ENCODE data around the gene ZC3HAV1. TPM values are rescaled to one million over a fixed set of nuclear protein-coding genes. Genes with fewer than 3 reads are reported as not detected.

The ZC3HAV1 gene
- total and polyA plus RNA-seq, 2 experiments from 2014 or later, result 24.8 to 56.8 TPM

- no peak for TF ChIP-seq NANOG (IDR thresholded peaks at IDR 0.05; ENCODE audit: borderline replicate concordance)
- no peak for TF ChIP-seq EZH2 (IDR thresholded peaks at IDR 0.05; ENCODE audit: low read depth, unreplicated experiment)
- TF ChIP-seq ZNF114 (CRISPR knock-in tag; IDR thresholded peaks at IDR 0.05), result no peak
- no peak for TF ChIP-seq CTCF (conservative IDR thresholded peaks at IDR 0.05; ENCODE audit: low read depth in 2 of 2)
- no peak for TF ChIP-seq POLR2AphosphoS5 (IDR thresholded peaks at IDR 0.05; ENCODE audit: low read depth)
- TF ChIP-seq, protein P1, sequence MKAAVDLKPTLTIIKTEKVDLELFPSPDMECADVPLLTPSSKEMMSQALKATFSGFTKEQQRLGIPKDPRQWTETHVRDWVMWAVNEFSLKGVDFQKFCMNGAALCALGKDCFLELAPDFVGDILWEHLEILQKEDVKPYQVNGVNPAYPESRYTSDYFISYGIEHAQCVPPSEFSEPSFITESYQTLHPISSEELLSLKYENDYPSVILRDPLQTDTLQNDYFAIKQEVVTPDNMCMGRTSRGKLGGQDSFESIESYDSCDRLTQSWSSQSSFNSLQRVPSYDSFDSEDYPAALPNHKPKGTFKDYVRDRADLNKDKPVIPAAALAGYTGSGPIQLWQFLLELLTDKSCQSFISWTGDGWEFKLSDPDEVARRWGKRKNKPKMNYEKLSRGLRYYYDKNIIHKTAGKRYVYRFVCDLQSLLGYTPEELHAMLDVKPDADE (IDR thresholded peaks at IDR 0.05), result no peak
- no peak for TF ChIP-seq STAT1 (IDR thresholded peaks at IDR 0.05; ENCODE audit: unreplicated experiment)
- TF ChIP-seq, protein P2, sequence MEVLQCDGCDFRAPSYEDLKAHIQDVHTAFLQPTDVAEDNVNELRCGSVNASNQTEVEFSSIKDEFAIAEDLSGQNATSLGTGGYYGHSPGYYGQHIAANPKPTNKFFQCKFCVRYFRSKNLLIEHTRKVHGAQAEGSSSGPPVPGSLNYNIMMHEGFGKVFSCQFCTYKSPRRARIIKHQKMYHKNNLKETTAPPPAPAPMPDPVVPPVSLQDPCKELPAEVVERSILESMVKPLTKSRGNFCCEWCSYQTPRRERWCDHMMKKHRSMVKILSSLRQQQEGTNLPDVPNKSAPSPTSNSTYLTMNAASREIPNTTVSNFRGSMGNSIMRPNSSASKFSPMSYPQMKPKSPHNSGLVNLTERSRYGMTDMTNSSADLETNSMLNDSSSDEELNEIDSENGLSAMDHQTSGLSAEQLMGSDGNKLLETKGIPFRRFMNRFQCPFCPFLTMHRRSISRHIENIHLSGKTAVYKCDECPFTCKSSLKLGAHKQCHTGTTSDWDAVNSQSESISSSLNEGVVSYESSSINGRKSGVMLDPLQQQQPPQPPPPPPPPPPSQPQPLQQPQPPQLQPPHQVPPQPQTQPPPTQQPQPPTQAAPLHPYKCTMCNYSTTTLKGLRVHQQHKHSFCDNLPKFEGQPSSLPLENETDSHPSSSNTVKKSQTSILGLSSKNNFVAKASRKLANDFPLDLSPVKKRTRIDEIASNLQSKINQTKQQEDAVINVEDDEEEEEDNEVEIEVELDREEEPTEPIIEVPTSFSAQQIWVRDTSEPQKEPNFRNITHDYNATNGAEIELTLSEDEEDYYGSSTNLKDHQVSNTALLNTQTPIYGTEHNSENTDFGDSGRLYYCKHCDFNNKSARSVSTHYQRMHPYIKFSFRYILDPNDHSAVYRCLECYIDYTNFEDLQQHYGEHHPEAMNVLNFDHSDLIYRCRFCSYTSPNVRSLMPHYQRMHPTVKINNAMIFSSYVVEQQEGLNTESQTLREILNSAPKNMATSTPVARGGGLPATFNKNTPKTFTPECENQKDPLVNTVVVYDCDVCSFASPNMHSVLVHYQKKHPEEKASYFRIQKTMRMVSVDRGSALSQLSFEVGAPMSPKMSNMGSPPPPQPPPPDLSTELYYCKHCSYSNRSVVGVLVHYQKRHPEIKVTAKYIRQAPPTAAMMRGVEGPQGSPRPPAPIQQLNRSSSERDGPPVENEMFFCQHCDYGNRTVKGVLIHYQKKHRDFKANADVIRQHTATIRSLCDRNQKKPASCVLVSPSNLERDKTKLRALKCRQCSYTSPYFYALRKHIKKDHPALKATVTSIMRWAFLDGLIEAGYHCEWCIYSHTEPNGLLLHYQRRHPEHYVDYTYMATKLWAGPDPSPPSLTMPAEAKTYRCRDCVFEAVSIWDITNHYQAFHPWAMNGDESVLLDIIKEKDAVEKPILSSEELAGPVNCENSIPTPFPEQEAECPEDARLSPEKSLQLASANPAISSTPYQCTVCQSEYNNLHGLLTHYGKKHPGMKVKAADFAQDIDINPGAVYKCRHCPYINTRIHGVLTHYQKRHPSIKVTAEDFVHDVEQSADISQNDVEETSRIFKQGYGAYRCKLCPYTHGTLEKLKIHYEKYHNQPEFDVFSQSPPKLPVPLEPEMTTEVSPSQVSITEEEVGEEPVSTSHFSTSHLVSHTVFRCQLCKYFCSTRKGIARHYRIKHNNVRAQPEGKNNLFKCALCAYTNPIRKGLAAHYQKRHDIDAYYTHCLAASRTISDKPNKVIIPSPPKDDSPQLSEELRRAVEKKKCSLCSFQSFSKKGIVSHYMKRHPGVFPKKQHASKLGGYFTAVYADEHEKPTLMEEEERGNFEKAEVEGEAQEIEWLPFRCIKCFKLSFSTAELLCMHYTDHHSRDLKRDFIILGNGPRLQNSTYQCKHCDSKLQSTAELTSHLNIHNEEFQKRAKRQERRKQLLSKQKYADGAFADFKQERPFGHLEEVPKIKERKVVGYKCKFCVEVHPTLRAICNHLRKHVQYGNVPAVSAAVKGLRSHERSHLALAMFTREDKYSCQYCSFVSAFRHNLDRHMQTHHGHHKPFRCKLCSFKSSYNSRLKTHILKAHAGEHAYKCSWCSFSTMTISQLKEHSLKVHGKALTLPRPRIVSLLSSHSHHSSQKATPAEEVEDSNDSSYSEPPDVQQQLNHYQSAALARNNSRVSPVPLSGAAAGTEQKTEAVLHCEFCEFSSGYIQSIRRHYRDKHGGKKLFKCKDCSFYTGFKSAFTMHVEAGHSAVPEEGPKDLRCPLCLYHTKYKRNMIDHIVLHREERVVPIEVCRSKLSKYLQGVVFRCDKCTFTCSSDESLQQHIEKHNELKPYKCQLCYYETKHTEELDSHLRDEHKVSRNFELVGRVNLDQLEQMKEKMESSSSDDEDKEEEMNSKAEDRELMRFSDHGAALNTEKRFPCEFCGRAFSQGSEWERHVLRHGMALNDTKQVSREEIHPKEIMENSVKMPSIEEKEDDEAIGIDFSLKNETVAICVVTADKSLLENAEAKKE (CRISPR knock-in tag; IDR thresholded peaks at IDR 0.05), result no peak
- TF ChIP-seq JUNB (IDR thresholded peaks at IDR 0.05; ENCODE audit: unreplicated experiment), result no peak
- no peak for TF ChIP-seq ZNF331 (CRISPR knock-in tag; IDR thresholded peaks at IDR 0.05; ENCODE audit: low read depth)
- TF ChIP-seq, protein P3, sequence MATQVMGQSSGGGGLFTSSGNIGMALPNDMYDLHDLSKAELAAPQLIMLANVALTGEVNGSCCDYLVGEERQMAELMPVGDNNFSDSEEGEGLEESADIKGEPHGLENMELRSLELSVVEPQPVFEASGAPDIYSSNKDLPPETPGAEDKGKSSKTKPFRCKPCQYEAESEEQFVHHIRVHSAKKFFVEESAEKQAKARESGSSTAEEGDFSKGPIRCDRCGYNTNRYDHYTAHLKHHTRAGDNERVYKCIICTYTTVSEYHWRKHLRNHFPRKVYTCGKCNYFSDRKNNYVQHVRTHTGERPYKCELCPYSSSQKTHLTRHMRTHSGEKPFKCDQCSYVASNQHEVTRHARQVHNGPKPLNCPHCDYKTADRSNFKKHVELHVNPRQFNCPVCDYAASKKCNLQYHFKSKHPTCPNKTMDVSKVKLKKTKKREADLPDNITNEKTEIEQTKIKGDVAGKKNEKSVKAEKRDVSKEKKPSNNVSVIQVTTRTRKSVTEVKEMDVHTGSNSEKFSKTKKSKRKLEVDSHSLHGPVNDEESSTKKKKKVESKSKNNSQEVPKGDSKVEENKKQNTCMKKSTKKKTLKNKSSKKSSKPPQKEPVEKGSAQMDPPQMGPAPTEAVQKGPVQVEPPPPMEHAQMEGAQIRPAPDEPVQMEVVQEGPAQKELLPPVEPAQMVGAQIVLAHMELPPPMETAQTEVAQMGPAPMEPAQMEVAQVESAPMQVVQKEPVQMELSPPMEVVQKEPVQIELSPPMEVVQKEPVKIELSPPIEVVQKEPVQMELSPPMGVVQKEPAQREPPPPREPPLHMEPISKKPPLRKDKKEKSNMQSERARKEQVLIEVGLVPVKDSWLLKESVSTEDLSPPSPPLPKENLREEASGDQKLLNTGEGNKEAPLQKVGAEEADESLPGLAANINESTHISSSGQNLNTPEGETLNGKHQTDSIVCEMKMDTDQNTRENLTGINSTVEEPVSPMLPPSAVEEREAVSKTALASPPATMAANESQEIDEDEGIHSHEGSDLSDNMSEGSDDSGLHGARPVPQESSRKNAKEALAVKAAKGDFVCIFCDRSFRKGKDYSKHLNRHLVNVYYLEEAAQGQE (IDR thresholded peaks at IDR 0.05; ENCODE audit: unreplicated experiment), result no peak
- H3K4me1 ChIP-seq (ENCODE audit: insufficient read depth), result no peaks in the 10 kb centered on the region
- H3K79me2 ChIP-seq (replicated peaks; ENCODE audit: insufficient read depth), result no peaks in the 10 kb centered on the region
- H4K20me1 ChIP-seq (replicated peaks; ENCODE audit: insufficient read depth), result no peaks in the 10 kb centered on the region
- no peak overlapping the region for H3K4me3 Mint-ChIP-seq
- no peak for DNase-seq (ENCODE audit: low spot score)
- no peak overlapping the region for H3K27ac Mint-ChIP-seq
- H3K4me2 ChIP-seq, result no peak overlapping the region
- no peak overlapping the region for H2AFZ ChIP-seq
- peaks cover 20% of the 10 kb centered on the region for H3K36me3 Mint-ChIP-seq (ENCODE audit: low read depth)
- no peak overlapping the region for H3K27ac ChIP-seq (ENCODE audit: low read depth)
- peaks cover 8% of the 10 kb centered on the region for H3K4me1 Mint-ChIP-seq
- no peaks in the 10 kb centered on the region for H3K27me3 ChIP-seq (ENCODE audit: insufficient read depth)
- H3K27me3 Mint-ChIP-seq (ENCODE audit: insufficient read depth, low read depth, poor library complexity), result no peaks in the 10 kb centered on the region
- no peak overlapping the region for H3K4me3 ChIP-seq
- H3K36me3 ChIP-seq (ENCODE audit: insufficient read depth), result peaks cover 15% of the 10 kb centered on the region
- H3F3A ChIP-seq (replicated peaks; ENCODE audit: low read depth), result no peaks in the 10 kb centered on the region
- no peaks in the 10 kb centered on the region for H3K9me2 ChIP-seq (ENCODE audit: insufficient read depth)
- ATAC-seq, result no peak
- H3K9me3 Mint-ChIP-seq, result no peaks in the 10 kb centered on the region
Observed at GRCh38 chr7:139060695-139061237, 48.8 kb downstream of the ZC3HAV1 start.
